ENCODE measurements around the gene BAX. TPM values are rescaled to one million over a fixed set of nuclear protein-coding genes. Genes with fewer than 3 reads are reported as not detected.

Gene BAX
- total RNA-seq, 1 experiment from 2014 or later, result 103 TPM

GRCh38 chr19:48963371-48964204 is 8.9 kb downstream of the BAX start:
- peaks cover 12% of the 10 kb centered on the region for H3K36me3 ChIP-seq (ENCODE audit: insufficient read depth, low read length, poor library complexity, severe bottlenecking)
- intact Hi-C loops (cut with micrococcal nuclease; ENCODE audit: unreplicated experiment), result loop anchor here (10.0 kb wide), 2 partner anchors 89 to 319 kb away; partner anchors contain the start of genes CA11 and PPP1R15A
- ChIA-PET CTCF (no interaction called here), POLR2A (ENCODE audit: low non-redundant PET) (interaction anchor here (0.6 kb wide), 1 partner anchor 9 kb away, joined by 3 read pairs; the partner anchor contains the start of gene BAX)
- DNase-seq (ENCODE audit: low spot score), result peak; percentile 69
- no peak overlapping the region for H3K4me3 ChIP-seq (ENCODE audit: low read depth, low read length, poor library complexity, severe bottlenecking)
- peak overlapping the region; percentile 95 for H3K27ac ChIP-seq (ENCODE audit: low read depth, low read length, poor library complexity, severe bottlenecking)
- BruUV-seq (replicated peaks), result no TSS peak
- H3K9me3 ChIP-seq (ENCODE audit: low read depth, low read length, poor library complexity, severe bottlenecking), result no peaks in the 10 kb centered on the region
- TF ChIP-seq CTCF (conservative IDR thresholded peaks at IDR 0.05; ENCODE audit: low read depth, low read length) (no peak), EZH2 (IDR thresholded peaks at IDR 0.05; ENCODE audit: borderline replicate concordance, low read depth, low read length, poor library complexity, severe bottlenecking) (no peak)
- peaks cover 31% of the 10 kb centered on the region for H3K4me1 ChIP-seq (ENCODE audit: insufficient read depth, low read length, poor library complexity, severe bottlenecking)
- no peaks in the 10 kb centered on the region for H3K27me3 ChIP-seq (replicated peaks; ENCODE audit: insufficient read depth, low read depth, low read length, poor library complexity)

- BruUV-seq (replicated peaks), result TSS peak; percentile 47
- peaks cover 18% of the 10 kb centered on the region for H3K36me3 ChIP-seq (ENCODE audit: insufficient read depth, low read length, poor library complexity, severe bottlenecking)
- POLR2A ChIA-PET (ENCODE audit: low non-redundant PET), result interaction anchor here (0.5 to 0.6 kb wide), 2 partner anchors 10 to 321 kb away, joined by 3 to 7 read pairs; partner anchors contain the start of gene BAX
- peak; percentile 49 for DNase-seq (ENCODE audit: low spot score)
- no peak overlapping the region for H3K4me3 ChIP-seq (ENCODE audit: low read depth, low read length, poor library complexity, severe bottlenecking)
- H3K27me3 ChIP-seq (replicated peaks; ENCODE audit: insufficient read depth, low read depth, low read length, poor library complexity), result no peaks in the 10 kb centered on the region
- CTCF ChIA-PET, result no interaction called here
- no peaks in the 10 kb centered on the region for H3K9me3 ChIP-seq (ENCODE audit: low read depth, low read length, poor library complexity, severe bottlenecking)
- intact Hi-C loops (cut with micrococcal nuclease; ENCODE audit: unreplicated experiment), result loop anchor here (10.0 kb wide), 2 partner anchors 90 to 320 kb away; partner anchors contain the start of genes CA11 and PPP1R15A
- peaks cover 35% of the 10 kb centered on the region for H3K4me1 ChIP-seq (ENCODE audit: insufficient read depth, low read length, poor library complexity, severe bottlenecking)
- TF ChIP-seq CTCF (conservative IDR thresholded peaks at IDR 0.05; ENCODE audit: low read depth, low read length) (no peak), EZH2 (IDR thresholded peaks at IDR 0.05; ENCODE audit: borderline replicate concordance, low read depth, low read length, poor library complexity, severe bottlenecking) (no peak)
- peak overlapping the region; percentile 95 for H3K27ac ChIP-seq (ENCODE audit: low read depth, low read length, poor library complexity, severe bottlenecking)
Measured at GRCh38 chr19:48964205-48965039, 9.7 kb downstream of the BAX start.

GRCh38 chr19:48965040-48965805 is 10.5 kb downstream of the BAX start, which contains the start of gene FTL:
TSS of gene FTL (plus strand) at chr19:48965309. CDS start at chr19:48965508, 199 bp downstream.
- TF ChIP-seq CTCF (conservative IDR thresholded peaks at IDR 0.05; ENCODE audit: low read depth, low read length), result no peak
- TF ChIP-seq EZH2 (IDR thresholded peaks at IDR 0.05; ENCODE audit: borderline replicate concordance, low read depth, low read length, poor library complexity, severe bottlenecking), result no peak
- Histone ChIP-seq H3K27me3 (replicated peaks; ENCODE audit: insufficient read depth, low read depth, low read length, poor library complexity) (no peaks in the 10 kb centered on the region), H3K4me3 (ENCODE audit: low read depth, low read length, poor library complexity, severe bottlenecking) (peak within 1 kb of the TSS; percentile 77), H3K36me3 (ENCODE audit: insufficient read depth, low read length, poor library complexity, severe bottlenecking) (peaks cover 21% of the 10 kb centered on the region), H3K4me1 (ENCODE audit: insufficient read depth, low read length, poor library complexity, severe bottlenecking) (peaks cover 42% of the 10 kb centered on the region), H3K9me3 (ENCODE audit: low read depth, low read length, poor library complexity, severe bottlenecking) (no peaks in the 10 kb centered on the region), H3K27ac (ENCODE audit: low read depth, low read length, poor library complexity, severe bottlenecking) (peak within 1 kb of the TSS; percentile 95)
- ChIA-PET CTCF (no interaction called here), POLR2A (ENCODE audit: low non-redundant PET) (interaction anchor here (0.6 kb wide), 2 partner anchors 15 to 155 kb away, joined by 3 to 4 read pairs; no protein-coding TSS in a partner anchor)
- no TSS peak for BruUV-seq (replicated peaks)
- peak; percentile 97 for DNase-seq (ENCODE audit: low spot score)
- intact Hi-C loops (cut with micrococcal nuclease; ENCODE audit: unreplicated experiment), result loop anchor here (10.0 kb wide), 2 partner anchors 90 to 320 kb away; partner anchors contain the start of genes CA11 and PPP1R15A

All from A673 (cell line).